HepG2 (cell line): ENCODE measurements around the gene CAPN8. TPM values are rescaled to one million over a fixed set of nuclear protein-coding genes. Genes with fewer than 3 reads are reported as not detected.

Experiments used
- ATAC-seq: fragments of 200-7000 bp; cut with Tn5 transposase; 3 replicates; pipeline ENCODE4 v1.9.1; 2020; ENCODE audit warnings: mild to moderate bottlenecking, moderate library complexity
- BruUV-seq: library from RNA; stranded (reverse); fragments of 400-500 nt; replicated peaks from 2 replicates; lab custom pipeline; 2021; lab: Mats Ljungman, UMichigan
- CTCF ChIA-PET: fragments of 300-600 bp; formaldehyde crosslinking; extraction: SDS; loops from one replicate; lab custom pipeline; 2021; ENCODE audit warnings: low total read pairs, inconsistent platforms, low intra/inter-chr PET ratio; lab: Yijun Ruan, JAX
- POLR2A ChIA-PET: fragments of 350-600 bp; sonication (Branson Sonifier 250); formaldehyde crosslinking; loops from one replicate; lab custom pipeline; 2020; ENCODE audit warnings: antibody characterized with exemption, inconsistent platforms; lab: Yijun Ruan, JAX
- DNase-seq: peaks from one replicate; pipeline ENCODE4 v3.0.0-alpha.2; 2015; ENCODE audit warnings: low spot score
- FAIRE-seq: peaks from 3 replicates; lab custom pipeline; 2011; peaks lifted over from hg19 to GRCh38; lab: Jason Lieb, UNC
- H2AFZ ChIP-seq: one replicate; pipeline ENCODE4 v1.6.1; 2011; ENCODE audit warnings: low read length, inconsistent platforms
- H3K27ac ChIP-seq: fragments of 300-600 bp; 3 replicates; pipeline ENCODE4 v1.8.0; 2011; ENCODE audit warnings: mixed run types, mild to moderate bottlenecking, mixed read lengths, low read length, inconsistent platforms; ENCODE audit not compliant: insufficient read depth; ENCODE audit errors: extremely low read length
- H3K27me3 ChIP-seq, 2 experiments: fragments of 200-600 bp in 1 of 2; 2 replicates in 1 of 2; 3 replicates in 1 of 2; pipeline versions ENCODE4 v1.6.0 to v1.8.0; 2011; ENCODE audit warnings: low read length in 2 of 2, mild to moderate bottlenecking in 2 of 2, moderate library complexity in 2 of 2, inconsistent platforms in 1 of 2; ENCODE audit not compliant: insufficient read depth in 2 of 2, control insufficient read depth in 1 of 2
- H3K36me3 ChIP-seq, 2 experiments: fragments of 200-600 bp in 1 of 2; replicated peaks in 1 of 2; 2 replicates in 1 of 2; 3 replicates in 1 of 2; pipeline versions ENCODE4 v1.5.1 to v1.8.0; 2011; ENCODE audit warnings: low read length in 2 of 2, inconsistent platforms in 1 of 2; ENCODE audit not compliant: insufficient read depth in 2 of 2, control insufficient read depth in 1 of 2
- H3K4me1 ChIP-seq: 2 replicates; pipeline ENCODE4 v1.5.1; 2012; ENCODE audit warnings: low read length, inconsistent platforms; ENCODE audit not compliant: insufficient read depth
- H3K4me2 ChIP-seq: 2 replicates; pipeline ENCODE4 v1.6.0; 2011; ENCODE audit warnings: low read depth, low read length, inconsistent platforms
- H3K4me3 ChIP-seq, 3 experiments: fragments of 200-600 bp in 1 of 3; sonication (generic), shearing (Covaris generic) in 1 of 3; replicated peaks in 1 of 3; 2 replicates each; pipeline ENCODE4 v1.5.1; 2011 to 2016; ENCODE audit warnings: low read length in 3 of 3, inconsistent platforms in 2 of 3, low read depth in 2 of 3, mild to moderate bottlenecking in 2 of 3, control low read depth in 1 of 3, mixed read lengths in 1 of 3; ENCODE audit not compliant: insufficient read depth in 1 of 3
- H3K79me2 ChIP-seq: one replicate; pipeline ENCODE4 v1.6.1; 2011; ENCODE audit warnings: low read length, inconsistent platforms; ENCODE audit not compliant: insufficient read depth
- H3K9ac ChIP-seq: 2 replicates; pipeline ENCODE4 v1.6.0; 2011; ENCODE audit warnings: mild to moderate bottlenecking, low read depth, low read length, inconsistent platforms; ENCODE audit not compliant: insufficient read depth
- H3K9me3 ChIP-seq: 2 replicates; pipeline ENCODE4 v1.5.1; 2012; ENCODE audit warnings: mild to moderate bottlenecking, low read length
- H4K20me1 ChIP-seq: 2 replicates; pipeline ENCODE4 v1.6.0; 2011; ENCODE audit warnings: inconsistent platforms, mild to moderate bottlenecking, low read length, moderate library complexity; ENCODE audit not compliant: insufficient read depth
- ARNTL ChIP-seq: sonication (generic); formaldehyde crosslinking; IDR thresholded peaks from 2 replicates; pipeline ENCODE4 v1.4.0; 2020; ENCODE audit warnings: mild to moderate bottlenecking, missing genetic modification reagents
- ATF1 ChIP-seq: IDR thresholded peaks from 2 replicates; pipeline ENCODE4 v1.6.1; 2016; ENCODE audit warnings: mild to moderate bottlenecking, control low read depth
- CENPBD1 ChIP-seq: sonication (generic); formaldehyde crosslinking; IDR thresholded peaks from 2 replicates; pipeline ENCODE4 v1.8.0; 2022; ENCODE audit warnings: missing genetic modification reagents, low read depth, mild to moderate bottlenecking, borderline replicate concordance
- DNMT3B ChIP-seq: conservative IDR thresholded peaks from 2 replicates; pipeline ENCODE4 v1.6.1; 2016; ENCODE audit warnings: missing biosample characterization, control low read depth
- GRHL1 ChIP-seq: sonication (generic); formaldehyde crosslinking; conservative IDR thresholded peaks from 2 replicates; pipeline ENCODE4 v1.8.0; 2022; ENCODE audit warnings: missing genetic modification reagents
- GTF3A ChIP-seq: sonication (generic); formaldehyde crosslinking; conservative IDR thresholded peaks from 2 replicates; pipeline ENCODE4 v1.4.0; 2020; ENCODE audit warnings: mild to moderate bottlenecking, missing genetic modification reagents
- ZHX1 ChIP-seq: sonication (generic); formaldehyde crosslinking; IDR thresholded peaks from 2 replicates; pipeline ENCODE4 v1.8.1; 2022; ENCODE audit warnings: low read depth, mild to moderate bottlenecking, missing genetic modification reagents
- ZNF124 ChIP-seq: sonication (generic); formaldehyde crosslinking; IDR thresholded peaks from 2 replicates; pipeline ENCODE4 v1.4.0; 2020; ENCODE audit warnings: missing genetic modification reagents
- ZNF207 ChIP-seq: fragments of 450-650 bp; IDR thresholded peaks from 2 replicates; pipeline ENCODE4 v1.6.1; 2016; ENCODE audit warnings: antibody characterized with exemption, borderline replicate concordance
- whole genome bisulfite sequencing: methylation state at CpG from one replicate; pipeline ENCODE4 v1.1.6; 2017; ENCODE audit warnings: low lambda C conversion rate; 5-methylcytosine and 5-hydroxymethylcytosine counted together
- in situ Hi-C: cut with HindIII; loops from 2 replicates; pipeline ENCODE4 v1.10.0; 2017; ENCODE audit warnings: low pct_unique_long_range_greater_than_20kb; ENCODE audit not compliant: extremely low pct_ligation_motif_present
- intact Hi-C: fragments of 100-400 bp; cut with micrococcal nuclease; formaldehyde crosslinking; loops from one replicate; pipeline ENCODE4 v1.10.0; 2022; ENCODE audit not compliant: unreplicated experiment
- polyA plus RNA-seq, 8 experiments: library from polyadenylated mRNA; depleted of rRNA in 3 of 8; stranded (reverse) in 7 of 8; unstranded in 1 of 8; fragments of >200 nt; fragmentation: Illumina TruSeq in 4 of 8; extraction: Trizol in 4 of 8; gene quantifications; 2 replicates each; pipeline versions ENCODE4 v1.2.1 to v1.2.3, GENCODE V29; 2011 to 2016; ENCODE audit warnings: low read depth in 4 of 8, missing spikeins in 1 of 8, mixed read lengths in 1 of 8; ENCODE audit not compliant: insufficient read depth in 1 of 8
- total RNA-seq, 5 experiments: library from RNA; depleted of rRNA; stranded (reverse); fragments of >200 nt; fragmentation: Illumina TruSeq; extraction: Trizol; gene quantifications; 2 replicates each; pipeline ENCODE4 v1.2.3, GENCODE V29; 2016; ENCODE audit warnings: low read depth in 1 of 5
- TF ChIP-seq, protein P1 (sequence below), 2 experiments: sonication (generic) in 1 of 2; formaldehyde crosslinking in 1 of 2; IDR thresholded peaks; 2 replicates each; pipeline versions ENCODE4 v1.5.1 to v1.6.1; 2011 to 2020; ENCODE audit warnings: borderline replicate concordance in 1 of 2, low read depth in 1 of 2, low read length in 1 of 2, mild to moderate bottlenecking in 1 of 2, missing genetic modification reagents in 1 of 2, moderate library complexity in 1 of 2
- TF ChIP-seq, protein P2 (sequence below): sonication (generic); formaldehyde crosslinking; IDR thresholded peaks from 2 replicates; pipeline ENCODE4 v1.4.0; 2020; ENCODE audit warnings: mild to moderate bottlenecking, missing genetic modification reagents
- TF ChIP-seq, protein P3 (sequence below): sonication (generic); formaldehyde crosslinking; IDR thresholded peaks from 2 replicates; pipeline ENCODE4 v1.5.1; 2020; ENCODE audit warnings: missing genetic modification reagents, mild to moderate bottlenecking, borderline replicate concordance

CAPN8 gene
- total and polyA plus RNA-seq, 2 of the 13 experiments (the other 11 are each of a cell fraction or from before 2014, with no cell fraction given): 0.20 to 0.25 TPM

DNA sequence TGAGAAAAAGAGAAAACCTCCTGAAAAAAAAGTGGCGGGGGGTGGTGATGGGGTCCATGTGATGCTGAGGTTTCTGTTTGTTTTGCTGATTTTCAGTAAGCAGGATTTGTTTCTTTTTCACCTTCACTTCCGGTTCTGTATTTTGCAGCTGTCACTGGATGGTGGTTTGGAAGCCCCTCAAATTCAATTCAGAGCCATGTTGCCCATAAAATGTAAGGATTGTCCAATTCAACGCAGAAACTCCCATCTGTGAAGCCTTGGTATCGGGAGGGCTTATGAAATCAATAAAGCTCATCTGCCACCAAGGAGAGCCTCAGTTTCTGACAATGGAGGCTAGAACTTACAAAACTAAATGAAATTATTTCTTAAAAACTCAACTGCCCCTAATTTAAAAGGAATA is 12.1 kb downstream of the CAPN8 start:
- ATAC-seq (no peak), DNase-seq (no peak), FAIRE-seq (no peak)
- H3K4me3 ChIP-seq: no peak overlapping the region
- H3K4me2 ChIP-seq: no peak overlapping the region
- POLR2A ChIA-PET: no interaction called here
- H4K20me1 ChIP-seq: no peaks in the 10 kb centered on the region
- H3K27ac ChIP-seq: no peak overlapping the region
- H3K79me2 ChIP-seq: no peaks in the 10 kb centered on the region
- intact Hi-C loops: no loop called here
- WGBS: 66% methylated on average over 4 of the region's 4 CpGs
- no peaks in the 10 kb centered on the region for H3K36me3 ChIP-seq
- H2AFZ ChIP-seq: no peak overlapping the region
- no TSS peak for BruUV-seq
- H3K9ac ChIP-seq: no peak overlapping the region
- CTCF ChIA-PET: no interaction called here
- no peaks in the 10 kb centered on the region for H3K9me3 ChIP-seq
- H3K4me1 ChIP-seq: peaks cover 15% of the 10 kb centered on the region
- no peaks in the 10 kb centered on the region for H3K27me3 ChIP-seq
- in situ Hi-C loops: no loop called here
- TF ChIP-seq, protein P1, sequence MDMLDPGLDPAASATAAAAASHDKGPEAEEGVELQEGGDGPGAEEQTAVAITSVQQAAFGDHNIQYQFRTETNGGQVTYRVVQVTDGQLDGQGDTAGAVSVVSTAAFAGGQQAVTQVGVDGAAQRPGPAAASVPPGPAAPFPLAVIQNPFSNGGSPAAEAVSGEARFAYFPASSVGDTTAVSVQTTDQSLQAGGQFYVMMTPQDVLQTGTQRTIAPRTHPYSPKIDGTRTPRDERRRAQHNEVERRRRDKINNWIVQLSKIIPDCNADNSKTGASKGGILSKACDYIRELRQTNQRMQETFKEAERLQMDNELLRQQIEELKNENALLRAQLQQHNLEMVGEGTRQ (IDR thresholded peaks at IDR 0.05; ENCODE audit: low read depth, low read length): no peak
- TF ChIP-seq, protein P1 (CRISPR knock-in tag; IDR thresholded peaks at IDR 0.05; ENCODE audit: borderline replicate concordance): no peak
- TF ChIP-seq ZHX1 (CRISPR knock-in tag): no peak
- TF ChIP-seq ZNF207: no peak
- TF ChIP-seq ZNF124: no peak
- TF ChIP-seq, protein P2, sequence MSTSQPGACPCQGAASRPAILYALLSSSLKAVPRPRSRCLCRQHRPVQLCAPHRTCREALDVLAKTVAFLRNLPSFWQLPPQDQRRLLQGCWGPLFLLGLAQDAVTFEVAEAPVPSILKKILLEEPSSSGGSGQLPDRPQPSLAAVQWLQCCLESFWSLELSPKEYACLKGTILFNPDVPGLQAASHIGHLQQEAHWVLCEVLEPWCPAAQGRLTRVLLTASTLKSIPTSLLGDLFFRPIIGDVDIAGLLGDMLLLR (CRISPR knock-in tag): no peak
- no peak for TF ChIP-seq GTF3A (CRISPR knock-in tag)
- no peak for TF ChIP-seq ARNTL (CRISPR knock-in tag)
- no peak for TF ChIP-seq GRHL1 (CRISPR knock-in tag)
- TF ChIP-seq ATF1 (CRISPR knock-in tag): no peak
- TF ChIP-seq, protein P3, sequence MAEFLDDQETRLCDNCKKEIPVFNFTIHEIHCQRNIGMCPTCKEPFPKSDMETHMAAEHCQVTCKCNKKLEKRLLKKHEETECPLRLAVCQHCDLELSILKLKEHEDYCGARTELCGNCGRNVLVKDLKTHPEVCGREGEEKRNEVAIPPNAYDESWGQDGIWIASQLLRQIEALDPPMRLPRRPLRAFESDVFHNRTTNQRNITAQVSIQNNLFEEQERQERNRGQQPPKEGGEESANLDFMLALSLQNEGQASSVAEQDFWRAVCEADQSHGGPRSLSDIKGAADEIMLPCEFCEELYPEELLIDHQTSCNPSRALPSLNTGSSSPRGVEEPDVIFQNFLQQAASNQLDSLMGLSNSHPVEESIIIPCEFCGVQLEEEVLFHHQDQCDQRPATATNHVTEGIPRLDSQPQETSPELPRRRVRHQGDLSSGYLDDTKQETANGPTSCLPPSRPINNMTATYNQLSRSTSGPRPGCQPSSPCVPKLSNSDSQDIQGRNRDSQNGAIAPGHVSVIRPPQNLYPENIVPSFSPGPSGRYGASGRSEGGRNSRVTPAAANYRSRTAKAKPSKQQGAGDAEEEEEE (CRISPR knock-in tag): no peak
- TF ChIP-seq CENPBD1: no peak
- no peak for TF ChIP-seq DNMT3B (CRISPR knock-in tag)
